Trophoblast cell (in vitro differentiated cells and primary cell): ENCODE measurements around the gene ABCA7.

ENCODE experiments used
- DNase-seq, 2 donors: peaks; one replicate each; pipeline ENCODE4 v3.0.0-alpha.2; 2016
- H2AFZ ChIP-seq: 2 replicates; pipeline ENCODE4 v1.6.1; 2013; ENCODE audit warnings: low read length, moderate library complexity, mild to moderate bottlenecking; ENCODE audit not compliant: insufficient read depth, poor library complexity
- H2AK5ac ChIP-seq: 2 replicates; pipeline ENCODE4 v1.6.1; 2013; ENCODE audit warnings: mild to moderate bottlenecking, low read length
- H2BK120ac ChIP-seq: 2 replicates; pipeline ENCODE4 v1.6.1; 2013; ENCODE audit warnings: low read length, mild to moderate bottlenecking, moderate library complexity; ENCODE audit not compliant: insufficient read depth, poor library complexity
- H2BK12ac ChIP-seq: 2 replicates; pipeline ENCODE4 v1.6.1; 2013; ENCODE audit warnings: mild to moderate bottlenecking, low read length, moderate library complexity
- H2BK5ac ChIP-seq: 2 replicates; pipeline ENCODE4 v1.6.1; 2013; ENCODE audit warnings: low read length, low read depth, moderate library complexity, mild to moderate bottlenecking; ENCODE audit not compliant: poor library complexity
- H3K14ac ChIP-seq: 2 replicates; pipeline ENCODE4 v1.6.1; 2013; ENCODE audit warnings: mild to moderate bottlenecking, low read length
- H3K18ac ChIP-seq: 2 replicates; pipeline ENCODE4 v1.6.1; 2013; ENCODE audit warnings: mild to moderate bottlenecking, low read length
- H3K23ac ChIP-seq: 2 replicates; pipeline ENCODE4 v1.6.1; 2013; ENCODE audit warnings: low read length
- H3K27ac ChIP-seq: 2 replicates; pipeline ENCODE4 v1.5.1; 2013; ENCODE audit warnings: low read depth, mild to moderate bottlenecking, inconsistent platforms, low read length, moderate library complexity
- H3K27me3 ChIP-seq: 2 replicates; pipeline ENCODE4 v1.6.1; 2013; ENCODE audit warnings: inconsistent platforms, mild to moderate bottlenecking, low read length, moderate library complexity; ENCODE audit not compliant: insufficient read depth
- H3K36me3 ChIP-seq, 2 experiments: 1 replicate in 1 of 2; 2 replicates in 1 of 2; pipeline ENCODE4 v1.6.1; 2013; ENCODE audit warnings: low read length in 2 of 2, mild to moderate bottlenecking in 2 of 2, moderate library complexity in 1 of 2; ENCODE audit not compliant: insufficient read depth in 2 of 2, control insufficient read depth in 1 of 2
- H3K4ac ChIP-seq: 2 replicates; pipeline ENCODE4 v1.6.1; 2013; ENCODE audit warnings: low read depth, mild to moderate bottlenecking, low read length, moderate library complexity
- H3K4me1 ChIP-seq, 2 experiments: 1 replicate in 1 of 2; 2 replicates in 1 of 2; pipeline ENCODE4 v1.6.1; 2013; ENCODE audit warnings: low read length in 2 of 2, mild to moderate bottlenecking in 2 of 2, moderate library complexity in 1 of 2; ENCODE audit not compliant: insufficient read depth in 2 of 2, control insufficient read depth in 1 of 2
- H3K4me2 ChIP-seq: 2 replicates; pipeline ENCODE4 v1.6.1; 2013; ENCODE audit warnings: inconsistent platforms, mild to moderate bottlenecking, low read length, moderate library complexity
- H3K4me3 ChIP-seq: 2 replicates; pipeline ENCODE4 v1.5.1; 2013; ENCODE audit warnings: mild to moderate bottlenecking, low read depth, low read length, inconsistent platforms
- H3K79me1 ChIP-seq: one replicate; pipeline ENCODE4 v1.6.1; 2013; ENCODE audit warnings: low read length
- H3K79me2 ChIP-seq: 2 replicates; pipeline ENCODE4 v1.6.1; 2013; ENCODE audit warnings: low read length, mild to moderate bottlenecking; ENCODE audit not compliant: control insufficient read depth, insufficient read depth, poor library complexity
- H3K9ac ChIP-seq: 2 replicates; pipeline ENCODE4 v1.6.1; 2013; ENCODE audit warnings: mild to moderate bottlenecking, low read length
- H3K9me3 ChIP-seq: 2 replicates; pipeline ENCODE4 v1.6.1; 2013; ENCODE audit warnings: low read depth, mild to moderate bottlenecking, control low read depth, inconsistent platforms, low read length; ENCODE audit not compliant: insufficient read depth
- H4K12ac ChIP-seq: 2 replicates; pipeline ENCODE4 v1.6.1; 2013; ENCODE audit warnings: low read depth, mild to moderate bottlenecking, low read length, moderate library complexity
- H4K8ac ChIP-seq: 2 replicates; pipeline ENCODE4 v1.6.1; 2013; ENCODE audit warnings: low read depth, mild to moderate bottlenecking, low read length, moderate library complexity
- H4K91ac ChIP-seq: one replicate; pipeline ENCODE4 v1.6.1; 2013; ENCODE audit warnings: low read depth, mild to moderate bottlenecking, low read length, moderate library complexity
- WGBS: extraction: QIAGEN DNeasy Blood & Tissue Kit; methylation state at CpG from one replicate; pipeline ENCODE4 v1.1.7; 2013; ENCODE audit warnings: missing lambda C conversion rate; ENCODE audit not compliant: insufficient read length, insufficient coverage; ENCODE audit errors: extremely low coverage; 5-methylcytosine and 5-hydroxymethylcytosine counted together

ABCA7 gene

DNA sequence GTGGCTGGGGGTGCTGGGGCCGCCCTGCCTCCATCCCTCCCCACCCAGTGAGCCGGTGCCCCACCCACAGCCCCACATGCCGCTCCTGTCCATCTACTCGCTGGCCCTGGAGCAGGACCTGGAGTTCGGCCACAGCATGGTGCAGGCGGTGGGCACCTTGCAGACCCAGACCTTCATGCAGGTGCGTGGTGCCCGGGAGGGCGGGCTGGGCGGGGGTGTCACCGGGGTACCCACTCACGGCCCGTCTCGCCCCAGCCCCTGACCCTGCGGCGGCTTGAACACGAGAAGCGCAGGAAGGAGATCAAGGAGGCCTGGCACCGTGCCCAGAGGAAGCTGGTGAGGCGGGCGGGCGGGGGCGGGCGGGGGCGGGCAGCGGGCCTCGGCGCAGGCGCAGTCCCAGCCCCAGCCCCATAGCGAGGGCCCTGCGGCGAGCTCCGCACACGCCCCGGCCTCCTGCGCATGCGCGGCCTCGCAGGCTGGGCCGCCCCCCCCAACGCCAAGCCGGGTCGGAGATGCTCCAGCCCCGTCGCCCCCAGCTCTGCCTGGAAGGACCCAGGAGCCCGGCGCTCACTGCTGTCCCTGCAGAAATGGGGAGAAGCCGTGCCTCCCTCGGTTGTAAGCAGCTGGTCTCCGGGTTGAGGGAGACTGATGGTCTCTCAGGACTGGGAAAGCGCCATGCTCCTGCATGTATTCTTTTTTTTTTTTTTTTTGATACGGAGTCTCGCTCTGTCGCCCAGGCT lies 34.8 kb downstream of the ABCA7 start:
- no peak overlapping the region for H3K4ac ChIP-seq
- H4K8ac ChIP-seq = no peak overlapping the region
- peak; percentile 54 to 66 for DNase-seq
- no peak overlapping the region for H2BK5ac ChIP-seq
- no peaks in the 10 kb centered on the region for H3K79me1 ChIP-seq
- H2BK12ac ChIP-seq = no peak overlapping the region
- no peak overlapping the region for H3K18ac ChIP-seq
- no peak overlapping the region for H4K91ac ChIP-seq
- H3K9me3 ChIP-seq = peaks cover 4% of the 10 kb centered on the region
- H3K4me2 ChIP-seq = no peak overlapping the region
- no peak overlapping the region for H3K27ac ChIP-seq
- H3K79me2 ChIP-seq = no peaks in the 10 kb centered on the region
- no peak overlapping the region for H2AFZ ChIP-seq
- H3K36me3 ChIP-seq = peaks cover 0 to under 1% of the 10 kb centered on the region in 2 experiments
- H3K4me1 ChIP-seq = peaks cover 7% of the 10 kb centered on the region in 2 experiments
- no peak overlapping the region for H2AK5ac ChIP-seq
- peaks cover 11% of the 10 kb centered on the region for H3K27me3 ChIP-seq
- no peak overlapping the region for H4K12ac ChIP-seq
- H3K4me3 ChIP-seq = no peak overlapping the region
- H3K23ac ChIP-seq = no peak overlapping the region
- no peak overlapping the region for H3K9ac ChIP-seq
- H2BK120ac ChIP-seq = no peak overlapping the region
- no peak overlapping the region for H3K14ac ChIP-seq
- WGBS = no CpG with 5 or more reads among the region's 54 CpGs

DNA sequence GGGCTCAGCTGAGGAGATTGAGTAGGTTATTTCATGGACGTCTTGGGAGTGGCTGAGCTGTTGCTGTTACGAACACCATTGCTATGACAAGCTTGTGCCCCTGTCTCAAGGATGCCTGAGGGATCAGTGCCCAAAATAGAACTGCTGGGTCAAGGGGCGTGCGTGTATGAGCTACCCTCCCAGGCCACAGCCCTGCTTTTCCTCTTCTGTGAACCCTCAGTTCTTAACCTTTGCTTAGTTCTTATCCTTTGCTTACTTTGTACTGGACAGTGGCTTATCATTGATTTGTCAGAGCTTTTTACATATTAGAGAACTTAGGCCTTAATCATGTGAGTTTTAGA lies 36.1 kb downstream of the ABCA7 start:
- H3K23ac ChIP-seq = no peak overlapping the region
- WGBS = no CpG with 5 or more reads among the region's 4 CpGs
- peaks cover 2 to 3% of the 10 kb centered on the region in 2 experiments for H3K4me1 ChIP-seq
- peaks cover 4% of the 10 kb centered on the region for H3K9me3 ChIP-seq
- H3K36me3 ChIP-seq = peaks cover 0 to 9% of the 10 kb centered on the region in 2 experiments
- H2BK120ac ChIP-seq = no peak overlapping the region
- H3K9ac ChIP-seq = no peak overlapping the region
- peaks cover 5% of the 10 kb centered on the region for H3K27me3 ChIP-seq
- H3K4me3 ChIP-seq = no peak overlapping the region
- H4K91ac ChIP-seq = no peak overlapping the region
- no peak overlapping the region for H3K18ac ChIP-seq
- H2BK5ac ChIP-seq = no peak overlapping the region
- H3K79me2 ChIP-seq = no peaks in the 10 kb centered on the region
- H3K27ac ChIP-seq = no peak overlapping the region
- H3K4ac ChIP-seq = no peak overlapping the region
- H4K8ac ChIP-seq = no peak overlapping the region
- no peak overlapping the region for H4K12ac ChIP-seq
- H3K14ac ChIP-seq = no peak overlapping the region
- no peak overlapping the region for H2AK5ac ChIP-seq
- no peak overlapping the region for H2BK12ac ChIP-seq
- H3K79me1 ChIP-seq = no peaks in the 10 kb centered on the region
- no peak overlapping the region for H3K4me2 ChIP-seq
- peak; percentile 91 to 93 for DNase-seq
- H2AFZ ChIP-seq = no peak overlapping the region

DNA sequence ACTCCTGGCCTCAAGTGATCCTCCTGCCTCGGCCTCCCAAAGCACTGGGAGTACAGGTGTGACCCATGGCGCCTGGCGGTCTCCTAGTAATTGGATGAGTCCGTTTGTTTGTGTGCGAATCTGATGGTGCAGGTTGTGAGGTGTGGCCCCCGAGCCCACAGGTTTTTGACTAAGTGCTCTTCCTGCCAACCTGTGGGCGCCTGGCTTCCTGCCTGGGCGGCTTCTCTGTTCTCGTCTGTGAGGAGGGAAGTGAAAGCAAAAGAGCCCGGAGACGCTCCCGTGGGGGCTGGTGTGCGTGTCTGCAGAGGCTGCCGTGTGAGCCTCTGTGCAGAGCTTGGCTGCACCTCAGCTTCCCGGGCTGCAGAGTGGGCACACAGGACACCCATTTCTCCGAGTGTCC lies 37.0 kb downstream of the ABCA7 start:
- Histone ChIP-seq H3K36me3 (peaks cover 0 to 9% of the 10 kb centered on the region in 2 experiments), H2BK5ac (no peak overlapping the region), H2BK12ac (no peak overlapping the region), H2AK5ac (no peak overlapping the region), H4K8ac (no peak overlapping the region), H3K4me2 (no peak overlapping the region), H3K18ac (no peak overlapping the region), H3K27me3 (no peaks in the 10 kb centered on the region), H3K79me1 (no peaks in the 10 kb centered on the region), H3K4ac (no peak overlapping the region), H3K4me1 (no peaks in the 10 kb centered on the region), H4K12ac (no peak overlapping the region), H3K27ac (no peak overlapping the region), H3K79me2 (no peaks in the 10 kb centered on the region), H3K9ac (no peak overlapping the region), H3K14ac (no peak overlapping the region), H3K23ac (no peak overlapping the region), H4K91ac (no peak overlapping the region), H3K4me3 (no peak overlapping the region), H3K9me3 (peaks cover 4% of the 10 kb centered on the region), H2AFZ (no peak overlapping the region), H2BK120ac (no peak overlapping the region)
- peak in 1 of 2 donors; percentile 55 for DNase-seq
- WGBS = no CpG with 5 or more reads among the region's 16 CpGs

DNA sequence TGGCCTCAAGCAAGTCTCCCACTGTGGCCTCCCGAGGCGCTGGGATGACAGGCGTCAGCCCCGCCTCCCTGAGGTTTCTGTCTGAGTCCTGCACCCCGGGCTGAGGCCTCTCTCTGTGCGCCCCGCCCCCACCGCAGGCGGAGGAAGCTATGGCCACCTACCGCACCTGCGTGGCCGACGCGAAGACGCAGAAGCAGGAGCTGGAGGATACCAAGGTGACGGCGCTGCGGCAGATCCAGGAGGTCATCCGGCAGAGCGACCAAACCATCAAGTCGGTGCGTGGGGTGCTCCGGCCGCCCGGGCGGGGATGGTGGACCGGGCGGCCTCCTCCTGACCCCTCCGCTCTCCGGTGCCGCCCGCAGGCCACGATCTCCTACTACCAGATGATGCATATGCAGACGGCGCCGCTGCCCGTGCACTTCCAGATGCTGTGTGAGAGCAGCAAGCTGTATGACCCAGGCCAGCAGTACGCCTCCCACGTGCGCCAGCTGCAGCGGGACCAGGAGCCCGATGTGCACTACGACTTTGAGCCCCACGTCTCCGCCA lies 39.7 kb downstream of the ABCA7 start:
- no peak overlapping the region for H4K91ac ChIP-seq

More for the DNA sequence above, 39.7 kb downstream of the ABCA7 start:
- Histone ChIP-seq H2AK5ac (no peak overlapping the region), H4K8ac (no peak overlapping the region), H3K79me1 (no peaks in the 10 kb centered on the region), H2BK12ac (no peak overlapping the region), H3K4ac (no peak overlapping the region), H3K23ac (no peak overlapping the region), H3K27me3 (no peaks in the 10 kb centered on the region), H3K18ac (no peak overlapping the region), H4K12ac (no peak overlapping the region), H2BK5ac (no peak overlapping the region), H2BK120ac (no peak overlapping the region), H3K4me3 (no peak overlapping the region), H3K9ac (no peak overlapping the region), H3K4me2 (no peak overlapping the region), H3K4me1 (peaks cover 0 to 2% of the 10 kb centered on the region in 2 experiments), H3K27ac (no peak overlapping the region), H3K9me3 (peaks cover 9% of the 10 kb centered on the region), H3K79me2 (no peaks in the 10 kb centered on the region), H2AFZ (no peak overlapping the region), H3K14ac (no peak overlapping the region), H3K36me3 (peaks cover 3 to 9% of the 10 kb centered on the region in 2 experiments)
- DNase-seq = peak in 1 of 2 donors; percentile 59
- no CpG with 5 or more reads among the region's 45 CpGs for WGBS
